ENCODE results near the gene ORC2.
A peak's percentile ranks its signal among the peaks of the same experiment; 100 is the strongest.

The ORC2 gene

GRCh38 chr2:200864176-200865034, 99.1 kb downstream of the ORC2 start, which contains the start of gene CLK1:
Gene CLK1 (minus strand): TSS chr2:200864658. CDS start chr2:200861862, 2,796 bp downstream.
- peak; percentile 92 to 99 (median 94) for DNase-seq
- intact Hi-C loops (cut with DNase I), result loop anchor here (2.0 to 5.0 kb wide), 2 partner anchors 24 to 152 kb away; partner anchors contain the start of genes NIF3L1 and PPIL3

GRCh38 chr2:200863782-200864175, 99.7 kb downstream of the ORC2 start:
- intact Hi-C loops (cut with DNase I), result loop anchor here (2.0 to 5.0 kb wide), 2 partner anchors 25 to 151 kb away; partner anchors contain the start of genes NIF3L1 and PPIL3
- DNase-seq, result peak in 3 of 10 donors; percentile 30 to 80 (median 32)

- intact Hi-C loops (cut with DNase I), result loop anchor here (5.0 kb wide), 1 partner anchor 150 kb away; no protein-coding TSS in a partner anchor
- peak in 1 of 10 donors; percentile 55 for DNase-seq
Measured at GRCh38 chr2:200862532-200863000, 100.9 kb downstream of the ORC2 start.

GRCh38 chr2:200861617-200862155, 101.8 kb downstream of the ORC2 start:
- intact Hi-C loops (cut with DNase I), result loop anchor here (5.0 kb wide), 1 partner anchor 149 kb away; no protein-coding TSS in a partner anchor
- no peak for DNase-seq

- intact Hi-C loops (cut with DNase I), result loop anchor here (5.0 kb wide), 1 partner anchor 148 kb away; no protein-coding TSS in a partner anchor
Measured at GRCh38 chr2:200860092-200860795, 103.2 kb downstream of the ORC2 start.

More at GRCh38 chr2:200860092-200860795, 103.2 kb downstream of the ORC2 start:
- DNase-seq, result no peak

Measured in posterior cingulate gyrus (tissue), 11 donors.